Loucy (cell line): ENCODE results near the gene KAT5.
A peak's percentile ranks its signal among the peaks of the same experiment; 100 is the strongest.

Experiments used
- H2AFZ ChIP-seq: fragments of 200-600 bp; sonication (generic); 2 replicates; pipeline ENCODE4 v1.6.0; 2016; ENCODE audit warnings: antibody characterized with exemption, mild to moderate bottlenecking, low read length, moderate library complexity
- H3F3A ChIP-seq: fragments of 200-600 bp; 2 replicates; pipeline ENCODE4 v1.6.0; 2016; ENCODE audit warnings: antibody characterized with exemption, low read depth, mild to moderate bottlenecking
- H3K27me3 ChIP-seq: fragments of 200-600 bp; sonication (generic); 2 replicates; pipeline ENCODE4 v1.6.1; 2014; ENCODE audit warnings: low read length, mild to moderate bottlenecking; ENCODE audit not compliant: insufficient read depth, poor library complexity, severe bottlenecking
- H3K36me3 ChIP-seq: fragments of 200-600 bp; sonication (generic); 2 replicates; pipeline ENCODE4 v1.6.1; 2016; ENCODE audit warnings: low read length; ENCODE audit not compliant: insufficient read depth
- H3K4me1 ChIP-seq: fragments of 200-600 bp; sonication (generic); 2 replicates; pipeline ENCODE4 v1.5.1; 2014; ENCODE audit warnings: low read length, mild to moderate bottlenecking; ENCODE audit not compliant: insufficient read depth, poor library complexity, severe bottlenecking
- H3K4me2 ChIP-seq: fragments of 200-600 bp; sonication (generic); 2 replicates; pipeline ENCODE4 v1.6.0; 2014; ENCODE audit warnings: antibody characterized with exemption, low read length, low read depth, mild to moderate bottlenecking; ENCODE audit not compliant: poor library complexity, severe bottlenecking
- H3K4me3 ChIP-seq: fragments of 200-600 bp; sonication (generic); 2 replicates; pipeline ENCODE4 v1.5.1; 2014; ENCODE audit warnings: low read length, mild to moderate bottlenecking, mixed read lengths; ENCODE audit not compliant: poor library complexity, severe bottlenecking
- H3K79me2 ChIP-seq: fragments of 200-600 bp; sonication (generic); 2 replicates; pipeline ENCODE4 v1.6.1; 2014; ENCODE audit warnings: low read length; ENCODE audit not compliant: insufficient read depth
- H3K9ac ChIP-seq: fragments of 200-600 bp; sonication (generic); 2 replicates; pipeline ENCODE4 v1.6.0; 2014; ENCODE audit warnings: mild to moderate bottlenecking, low read depth, low read length, moderate library complexity; ENCODE audit not compliant: poor library complexity, severe bottlenecking
- H3K9me2 ChIP-seq: fragments of 200-600 bp; sonication (generic); replicated peaks from 2 replicates; pipeline ENCODE4 v1.6.1; 2016; ENCODE audit warnings: low read depth, low read length, mixed read lengths
- H3K9me3 ChIP-seq: fragments of 200-600 bp; sonication (generic); 2 replicates; pipeline ENCODE4 v1.6.1; 2014; ENCODE audit warnings: mild to moderate bottlenecking, antibody characterized with exemption, low read length, low read depth; ENCODE audit not compliant: insufficient read depth
- H4K20me1 ChIP-seq: fragments of 200-600 bp; sonication (generic); 2 replicates; pipeline ENCODE4 v1.6.0; 2014; ENCODE audit warnings: antibody characterized with exemption, low read length, mild to moderate bottlenecking; ENCODE audit not compliant: insufficient read depth, poor library complexity, severe bottlenecking
- EZH2phosphoT487 ChIP-seq: fragments of 200-600 bp; IDR thresholded peaks from 2 replicates; pipeline ENCODE4 v1.6.1; 2018; ENCODE audit warnings: antibody characterized with exemption, mild to moderate bottlenecking, moderate library complexity, borderline replicate concordance
- TF ChIP-seq, protein P1 (sequence below): fragments of 200-600 bp; sonication (generic); conservative IDR thresholded peaks from 2 replicates; pipeline ENCODE4 v1.5.1; 2014; ENCODE audit warnings: mild to moderate bottlenecking, antibody characterized with exemption, low read length

KAT5 gene

DNA sequence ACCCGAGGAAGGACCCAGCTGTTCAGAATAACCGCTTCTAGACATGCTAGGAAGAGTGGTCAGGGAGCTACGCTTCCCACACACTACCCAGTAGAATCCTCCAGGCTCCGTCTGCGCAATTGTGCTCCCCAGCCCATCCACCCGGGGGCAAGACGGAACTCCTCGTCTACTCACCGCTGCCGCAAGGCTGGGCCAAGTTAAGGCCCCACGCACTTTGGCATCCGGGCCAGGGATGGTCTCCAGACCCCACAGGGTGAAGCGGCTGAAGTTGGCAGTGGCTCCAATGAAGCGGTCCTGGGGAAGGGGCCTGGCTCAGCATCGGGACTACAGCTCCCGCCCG lies 7.8 kb downstream of the KAT5 start:
- Histone ChIP-seq H3K4me1 (peaks cover 18% of the 10 kb centered on the region), H3K9ac (peak overlapping the region; percentile 81), H4K20me1 (peaks cover 28% of the 10 kb centered on the region)

DNA sequence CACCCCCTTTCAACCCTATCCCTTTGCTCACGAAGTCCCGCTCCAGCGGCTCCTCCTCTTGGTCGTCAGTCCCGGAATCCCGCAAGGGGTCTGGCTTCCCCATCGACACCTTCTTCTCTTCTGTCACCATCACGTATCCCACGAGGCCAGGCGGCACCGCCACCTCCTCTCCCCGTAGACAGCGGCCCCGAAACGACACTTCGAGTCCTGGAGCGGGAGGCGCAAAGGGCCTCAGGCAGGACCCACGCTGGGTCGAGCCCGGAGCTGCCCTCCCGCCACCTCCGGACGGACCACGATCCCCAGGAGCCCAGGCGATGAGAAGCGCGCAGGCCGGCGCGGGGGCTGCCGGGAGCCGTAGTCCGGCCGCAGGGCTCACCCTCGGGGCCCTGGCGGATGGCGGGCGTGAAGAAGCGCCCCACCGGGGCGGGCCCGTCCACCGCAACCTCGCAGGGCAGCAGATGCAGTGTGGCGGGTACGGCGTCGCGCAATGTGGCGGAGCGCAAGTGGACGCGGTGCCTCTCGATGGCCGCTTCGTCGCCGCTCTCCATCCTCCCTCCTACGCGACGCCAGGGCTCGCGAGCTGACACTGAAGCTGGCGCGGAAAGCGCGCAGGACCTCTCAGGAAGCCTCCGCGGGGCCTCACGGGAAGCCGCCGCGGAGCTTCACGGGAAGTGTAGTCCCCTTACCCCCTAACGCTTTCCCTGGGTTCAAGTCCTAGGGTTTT lies 8.3 kb downstream of the KAT5 start, which contains the start of gene RNASEH2C:
RNASEH2C (minus strand) TSS at position 588 of the 724 bp plus-strand sequence; CDS start at position 548, 40 bp downstream.
- H3K4me2 ChIP-seq = peak within 1 kb of the TSS; percentile 90
- no peaks in the 10 kb centered on the region for H3K9me2 ChIP-seq
- peaks cover 31% of the 10 kb centered on the region for H3K79me2 ChIP-seq
- H3K9ac ChIP-seq = peak within 1 kb of the TSS; percentile 81
- no peaks in the 10 kb centered on the region for H3K27me3 ChIP-seq
- no peaks in the 10 kb centered on the region for H3K9me3 ChIP-seq
- peaks cover 35% of the 10 kb centered on the region; the same call in 1 of the 2 replicates for H3K36me3 ChIP-seq
- H3F3A ChIP-seq = no peaks in the 10 kb centered on the region
- H2AFZ ChIP-seq = peak within 1 kb of the TSS; percentile 87
- H3K4me1 ChIP-seq = peaks cover 18% of the 10 kb centered on the region
- TF ChIP-seq, protein P1, sequence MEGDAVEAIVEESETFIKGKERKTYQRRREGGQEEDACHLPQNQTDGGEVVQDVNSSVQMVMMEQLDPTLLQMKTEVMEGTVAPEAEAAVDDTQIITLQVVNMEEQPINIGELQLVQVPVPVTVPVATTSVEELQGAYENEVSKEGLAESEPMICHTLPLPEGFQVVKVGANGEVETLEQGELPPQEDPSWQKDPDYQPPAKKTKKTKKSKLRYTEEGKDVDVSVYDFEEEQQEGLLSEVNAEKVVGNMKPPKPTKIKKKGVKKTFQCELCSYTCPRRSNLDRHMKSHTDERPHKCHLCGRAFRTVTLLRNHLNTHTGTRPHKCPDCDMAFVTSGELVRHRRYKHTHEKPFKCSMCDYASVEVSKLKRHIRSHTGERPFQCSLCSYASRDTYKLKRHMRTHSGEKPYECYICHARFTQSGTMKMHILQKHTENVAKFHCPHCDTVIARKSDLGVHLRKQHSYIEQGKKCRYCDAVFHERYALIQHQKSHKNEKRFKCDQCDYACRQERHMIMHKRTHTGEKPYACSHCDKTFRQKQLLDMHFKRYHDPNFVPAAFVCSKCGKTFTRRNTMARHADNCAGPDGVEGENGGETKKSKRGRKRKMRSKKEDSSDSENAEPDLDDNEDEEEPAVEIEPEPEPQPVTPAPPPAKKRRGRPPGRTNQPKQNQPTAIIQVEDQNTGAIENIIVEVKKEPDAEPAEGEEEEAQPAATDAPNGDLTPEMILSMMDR = no peak
- TF ChIP-seq EZH2phosphoT487 = no peak
- H3K4me3 ChIP-seq = peak within 1 kb of the TSS; percentile 92
- H4K20me1 ChIP-seq = peaks cover 28% of the 10 kb centered on the region

More for the DNA sequence above, 7.8 kb downstream of the KAT5 start:
- Histone ChIP-seq H3K9me2 (no peaks in the 10 kb centered on the region), H3K79me2 (peaks cover 35% of the 10 kb centered on the region), H3F3A (no peaks in the 10 kb centered on the region), H3K4me3 (peak overlapping the region; percentile 92), H3K9me3 (no peaks in the 10 kb centered on the region), H2AFZ (no peak overlapping the region; the same call in 1 of the 2 replicates), H3K27me3 (no peaks in the 10 kb centered on the region), H3K36me3 (peaks cover 40% of the 10 kb centered on the region; the same call in 1 of the 2 replicates), H3K4me2 (peak overlapping the region; percentile 90)
- no peak for TF ChIP-seq EZH2phosphoT487
- TF ChIP-seq, protein P1 = no peak

DNA sequence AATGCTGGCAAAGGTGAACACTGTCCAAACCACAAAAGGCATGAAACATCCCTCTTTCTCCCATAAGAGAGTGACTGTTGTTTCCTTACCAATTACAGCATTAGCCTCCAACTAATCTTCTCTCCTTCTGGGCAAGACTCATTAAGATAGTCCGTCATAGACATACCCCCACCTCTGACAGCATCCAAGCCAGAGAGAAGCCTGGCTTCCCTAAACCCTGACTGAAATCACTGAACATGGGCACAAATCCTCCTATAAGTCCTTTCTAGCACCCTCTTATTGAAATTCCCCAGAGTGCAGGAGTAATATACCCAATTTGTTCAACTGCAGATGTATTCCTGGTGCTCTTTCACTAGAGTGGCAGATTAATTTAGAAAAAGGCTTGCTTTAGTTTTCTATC lies 10.2 kb downstream of the KAT5 start:
- H3K4me3 ChIP-seq = no peak overlapping the region
- no peaks in the 10 kb centered on the region for H3K9me3 ChIP-seq
- peaks cover 31% of the 10 kb centered on the region for H3K79me2 ChIP-seq
- no peaks in the 10 kb centered on the region for H3K27me3 ChIP-seq
- no peak overlapping the region for H3K9ac ChIP-seq
- TF ChIP-seq, protein P1 = no peak
- TF ChIP-seq EZH2phosphoT487 = no peak
- H3K36me3 ChIP-seq = peaks cover 20% of the 10 kb centered on the region; the same call in 1 of the 2 replicates
- H3K4me1 ChIP-seq = peaks cover 18% of the 10 kb centered on the region
- no peak overlapping the region for H3K4me2 ChIP-seq
- no peaks in the 10 kb centered on the region for H3K9me2 ChIP-seq
- H3F3A ChIP-seq = no peaks in the 10 kb centered on the region
- peaks cover 25% of the 10 kb centered on the region for H4K20me1 ChIP-seq
- no peak overlapping the region for H2AFZ ChIP-seq
